Measurements from ENCODE around the gene ABR.
"Not testable (repeated sequence)": the region's sequence is repeated elsewhere in the genome, so short reads cannot be mapped to it uniquely, and the experiment has no call there.

The ABR gene

GRCh38 chr17:1095090-1095852 lies 84.5 kb downstream of the ABR start:
- DNase-seq (ENCODE audit: low spot score): no peak

- no peak for DNase-seq (ENCODE audit: low spot score)
Measured at GRCh38 chr17:1094591-1094990, 85.2 kb downstream of the ABR start.

GRCh38 chr17:1091900-1092299 lies 87.9 kb downstream of the ABR start:
- DNase-seq (ENCODE audit: low spot score): no peak

GRCh38 chr17:1091190-1091534 lies 88.6 kb downstream of the ABR start:
- no peak for DNase-seq (ENCODE audit: low spot score)

- no peak for DNase-seq (ENCODE audit: low spot score)
Measured at GRCh38 chr17:1090465-1091189, 89.2 kb downstream of the ABR start.

- no peak for DNase-seq (ENCODE audit: low spot score)
Measured at GRCh38 chr17:1089915-1090314, 89.9 kb downstream of the ABR start.

GRCh38 chr17:1087381-1088241 lies 92.2 kb downstream of the ABR start:
- DNase-seq (ENCODE audit: low spot score): peak; percentile 43

- no peak for DNase-seq (ENCODE audit: low spot score)
Measured at GRCh38 chr17:1083451-1084187, 96.2 kb downstream of the ABR start.

- DNase-seq (ENCODE audit: low spot score): no peak
Measured at GRCh38 chr17:1082579-1082978, 97.2 kb downstream of the ABR start.

- no peak for DNase-seq (ENCODE audit: low spot score)
Measured at GRCh38 chr17:1078831-1079561, 100.8 kb downstream of the ABR start.

GRCh38 chr17:1077986-1078711 lies 101.6 kb downstream of the ABR start:
- DNase-seq (ENCODE audit: low spot score): no peak

- DNase-seq (ENCODE audit: low spot score): no peak
Measured at GRCh38 chr17:1077581-1077985, 102.2 kb downstream of the ABR start.

GRCh38 chr17:1076982-1077302 lies 102.8 kb downstream of the ABR start:
- DNase-seq (ENCODE audit: low spot score): no peak

GRCh38 chr17:1076299-1076981 lies 103.3 kb downstream of the ABR start:
- DNase-seq (ENCODE audit: low spot score): no peak

- DNase-seq (ENCODE audit: low spot score): no peak
Measured at GRCh38 chr17:1074886-1075605, 104.7 kb downstream of the ABR start.

- DNase-seq (ENCODE audit: low spot score): not testable (repeated sequence)
Measured at GRCh38 chr17:1073963-1074625, 105.7 kb downstream of the ABR start.

GRCh38 chr17:1073241-1073962 lies 106.4 kb downstream of the ABR start:
- no peak for DNase-seq (ENCODE audit: low spot score)

- DNase-seq (ENCODE audit: low spot score): no peak
Measured at GRCh38 chr17:1072551-1072961, 107.2 kb downstream of the ABR start.
